ENCODE results near the gene CLBA1. TPM values are rescaled to one million over a fixed set of nuclear protein-coding genes. Genes with fewer than 3 reads are reported as not detected.

Gene CLBA1
- total RNA-seq, 1 donor from 2014 or later, result 2.5 TPM

Other genes starting within 250 kb of the CLBA1 start
- gene SIVA1, start 232.6 kb upstream of the CLBA1 start, total RNA-seq, result 117 and 123 TPM in 2 replicates
- gene AKT1, start 190.0 kb upstream of the CLBA1 start, total RNA-seq, result 133 and 143 TPM in 2 replicates
- 4.9 and 5.5 TPM in 2 replicates for gene ZBTB42, start 184.7 kb upstream of the CLBA1 start, total RNA-seq
- gene CEP170B, start 120.5 kb upstream of the CLBA1 start, total RNA-seq, result 8.3 and 9.0 TPM in 2 replicates
- gene PLD4, start 60.9 kb upstream of the CLBA1 start, total RNA-seq, result 0.07 and 0.21 TPM in 2 replicates
- 0.02 TPM in 2 replicates for gene AHNAK2, start 7.4 kb upstream of the CLBA1 start, total RNA-seq
- 64.6 and 66.3 TPM in 2 replicates for gene CDCA4, start 35.3 kb downstream of the CLBA1 start, total RNA-seq
- gene GPR132, start 79.6 kb downstream of the CLBA1 start, total RNA-seq, result 25.8 and 31.5 TPM in 2 replicates
- gene JAG2, start 183.0 kb downstream of the CLBA1 start, total RNA-seq, result 9.7 and 11.2 TPM in 2 replicates
- gene NUDT14, start 195.5 kb downstream of the CLBA1 start, total RNA-seq, result 8.3 and 9.1 TPM in 2 replicates

Measured in activated CD4-positive, alpha-beta T cell treated with anti-CD3 and anti-CD28 coated beads, Interleukin-2, amount 10 ng/mL, durations not matched to agents 24 days and 14 days (primary cell).